Fibroblast of lung (primary cell): ENCODE results near the gene SH3BP4. TPM values are rescaled to one million over a fixed set of nuclear protein-coding genes. Genes with fewer than 3 reads are reported as not detected.

ENCODE experiments used
- DNase-seq, 2 donors: peaks; one replicate each; pipeline versions ENCODE4 v3.0.0 to v3.0.0-alpha.2; 2010; ENCODE audit warnings: low read depth in 2 of 2
- H2AFZ ChIP-seq: 2 replicates; pipeline ENCODE4 v1.5.1; 2012; ENCODE audit warnings: low read length, control low read depth, inconsistent platforms
- H3K27ac ChIP-seq: 2 replicates; pipeline ENCODE4 v1.5.1; 2011; ENCODE audit warnings: low read length, control low read depth; ENCODE audit not compliant: insufficient read depth
- H3K27me3 ChIP-seq: 2 replicates; pipeline ENCODE4 v1.5.1; 2011; ENCODE audit warnings: mild to moderate bottlenecking, low read length; ENCODE audit not compliant: control insufficient read depth, insufficient read depth
- H3K36me3 ChIP-seq: 2 replicates; pipeline ENCODE4 v1.5.1; 2011; ENCODE audit warnings: low read length; ENCODE audit not compliant: control insufficient read depth, insufficient read depth
- H3K4me1 ChIP-seq: 2 replicates; pipeline ENCODE4 v1.5.1; 2011; ENCODE audit warnings: low read length; ENCODE audit not compliant: control insufficient read depth, insufficient read depth; ENCODE audit errors: extremely low read depth
- H3K4me2 ChIP-seq: 2 replicates; pipeline ENCODE4 v1.5.1; 2011; ENCODE audit warnings: low read length, control low read depth; ENCODE audit not compliant: insufficient read depth; ENCODE audit errors: extremely low read depth
- H3K4me3 ChIP-seq, 4 experiments: fragments of 200-600 bp in 1 of 4; sonication (generic) in 1 of 4; replicated peaks in 1 of 4; 2 replicates each; pipeline ENCODE4 v1.5.1; 2011 to 2016; ENCODE audit warnings: low read length in 4 of 4, low read depth in 3 of 4, mild to moderate bottlenecking in 3 of 4, control low read depth in 2 of 4, inconsistent platforms in 1 of 4, mixed read lengths in 1 of 4; ENCODE audit not compliant: insufficient read depth in 1 of 4; ENCODE audit errors: control extremely low read depth in 1 of 4
- H3K79me2 ChIP-seq: 2 replicates; pipeline ENCODE4 v1.5.1; 2012; ENCODE audit warnings: mild to moderate bottlenecking, low read length, inconsistent platforms; ENCODE audit not compliant: control insufficient read depth, insufficient read depth
- H3K9ac ChIP-seq: 2 replicates; pipeline ENCODE4 v1.5.1; 2011; ENCODE audit warnings: mild to moderate bottlenecking, low read length, control low read depth; ENCODE audit not compliant: insufficient read depth
- H3K9me3 ChIP-seq: 2 replicates; pipeline ENCODE4 v1.5.1; 2012; ENCODE audit warnings: low read depth, low read length; ENCODE audit not compliant: control insufficient read depth, insufficient read depth
- H4K20me1 ChIP-seq: 2 replicates; pipeline ENCODE4 v1.5.1; 2011; ENCODE audit warnings: low read length; ENCODE audit not compliant: control insufficient read depth, insufficient read depth; ENCODE audit errors: extremely low read depth
- CTCF ChIP-seq, 2 donors: IDR thresholded peaks in 1 of 2; conservative IDR thresholded peaks in 1 of 2; 1 replicate in 1 of 2; 2 replicates in 1 of 2; pipeline ENCODE4 v1.5.1; 2011 to 2012; ENCODE audit warnings: low read length in 2 of 2, control low read depth in 1 of 2, inconsistent platforms in 1 of 2, low read depth in 1 of 2, mild to moderate bottlenecking in 1 of 2
- EZH2 ChIP-seq: IDR thresholded peaks from 2 replicates; pipeline ENCODE4 v1.5.1; 2012; ENCODE audit warnings: low read length, control low read depth, mild to moderate bottlenecking; ENCODE audit errors: missing control alignments
- polyA plus RNA-seq, 2 donors: library from polyadenylated mRNA; depleted of rRNA in 1 of 2; stranded (reverse) in 1 of 2; unstranded in 1 of 2; fragments of >200 nt; gene quantifications; 2 replicates each; pipeline ENCODE4 v1.2.1, GENCODE V29; 2011 to 2012; ENCODE audit warnings: missing spikeins in 1 of 2
- total RNA-seq: library from RNA; depleted of rRNA; stranded (reverse); fragments of >200 nt; gene quantifications from 2 replicates; pipeline ENCODE4 v1.2.1, GENCODE V29; 2014

SH3BP4 gene
- total and polyA plus RNA-seq, 2 donors (not counting 1 experiment from before 2014, with no cell fraction given), result 74.8 to 86.6 TPM

- no peak overlapping the region for H2AFZ ChIP-seq
- H3K9ac ChIP-seq, result no peak overlapping the region
- H3K36me3 ChIP-seq, result no peaks in the 10 kb centered on the region
- peaks cover 3% of the 10 kb centered on the region for H3K27me3 ChIP-seq
- TF ChIP-seq CTCF (conservative IDR thresholded peaks at IDR 0.05 in 1 of 2, IDR thresholded peaks at IDR 0.05 in 1 of 2; ENCODE audit: low read depth in 1 of 2, low read length in 2 of 2) (no peak), EZH2 (no peak)
- no peaks in the 10 kb centered on the region for H3K79me2 ChIP-seq
- H3K27ac ChIP-seq, result no peak overlapping the region
- H4K20me1 ChIP-seq, result no peaks in the 10 kb centered on the region
- H3K4me2 ChIP-seq, result no peak overlapping the region
- H3K4me1 ChIP-seq, result no peaks in the 10 kb centered on the region
- no peaks in the 10 kb centered on the region for H3K9me3 ChIP-seq
- H3K4me3 ChIP-seq, result no peak overlapping the region
- DNase-seq, result peak in 1 of 2 donors; percentile 44
These were observed 113.2 kb downstream of the SH3BP4 start for GRCh38 chr2:235064976-235065375.

GRCh38 chr2:235066490-235066889, 114.7 kb downstream of the SH3BP4 start:
- H3K4me2 ChIP-seq, result no peak overlapping the region
- no peak overlapping the region for H3K4me3 ChIP-seq
- H3K9me3 ChIP-seq, result no peaks in the 10 kb centered on the region
- H2AFZ ChIP-seq, result no peak overlapping the region
- no peaks in the 10 kb centered on the region for H4K20me1 ChIP-seq
- no peaks in the 10 kb centered on the region for H3K4me1 ChIP-seq
- H3K27ac ChIP-seq, result no peak overlapping the region
- H3K9ac ChIP-seq, result no peak overlapping the region
- no peaks in the 10 kb centered on the region for H3K79me2 ChIP-seq
- TF ChIP-seq CTCF (conservative IDR thresholded peaks at IDR 0.05 in 1 of 2, IDR thresholded peaks at IDR 0.05 in 1 of 2; ENCODE audit: low read depth in 1 of 2, low read length in 2 of 2) (no peak), EZH2 (no peak)
- peaks cover 3% of the 10 kb centered on the region for H3K27me3 ChIP-seq
- no peak for DNase-seq
- H3K36me3 ChIP-seq, result no peaks in the 10 kb centered on the region

GRCh38 chr2:235066895-235067294, 115.1 kb downstream of the SH3BP4 start:
- Histone ChIP-seq H3K9me3 (no peaks in the 10 kb centered on the region), H3K36me3 (no peaks in the 10 kb centered on the region), H3K4me3 (no peak overlapping the region), H3K79me2 (no peaks in the 10 kb centered on the region), H3K4me2 (no peak overlapping the region), H4K20me1 (no peaks in the 10 kb centered on the region), H3K4me1 (no peaks in the 10 kb centered on the region), H3K27ac (no peak overlapping the region), H2AFZ (no peak overlapping the region), H3K9ac (no peak overlapping the region), H3K27me3 (peaks cover 3% of the 10 kb centered on the region)
- TF ChIP-seq CTCF (conservative IDR thresholded peaks at IDR 0.05 in 1 of 2, IDR thresholded peaks at IDR 0.05 in 1 of 2; ENCODE audit: low read depth in 1 of 2, low read length in 2 of 2), result no peak
- no peak for TF ChIP-seq EZH2
- DNase-seq, result no peak
